ENCODE data around the gene CLMP. TPM values are rescaled to one million over a fixed set of nuclear protein-coding genes. Genes with fewer than 3 reads are reported as not detected.

The CLMP gene
- polyA plus RNA-seq, 3 donors: 0.33 TPM; not detected in 2

GRCh38 chr11:123169821-123170220 lies 25.2 kb downstream of the CLMP start:
- Mint-ChIP-seq H3K27me3 (ENCODE audit: low read depth in 3 of 3) (peaks cover 0 to 5% (median 4%) of the 10 kb centered on the region in 3 donors), H3K9me3 (no peaks in the 10 kb centered on the region), H3K4me1 (peaks cover 2% of the 10 kb centered on the region), H3K4me3 (no peak overlapping the region), H3K36me3 (no peaks in the 10 kb centered on the region), H3K27ac (no peak overlapping the region)
- Histone ChIP-seq H3K4me1 (ENCODE audit: control insufficient read depth in 1 of 2, insufficient read depth in 2 of 2, low read length in 2 of 2) (no peaks in the 10 kb centered on the region), H3K9ac (ENCODE audit: insufficient read depth, low read length, poor library complexity, severe bottlenecking) (no peak overlapping the region), H3K79me2 (ENCODE audit: insufficient read depth, low read length) (no peaks in the 10 kb centered on the region), H2AFZ (ENCODE audit: insufficient read depth, low read depth, low read length, poor library complexity, severe bottlenecking) (no peak overlapping the region), H3K27me3 (ENCODE audit: control insufficient read depth in 2 of 2, insufficient read depth in 2 of 2, low read length in 2 of 2) (no peaks in the 10 kb centered on the region), H4K20me1 (ENCODE audit: insufficient read depth, low read length) (no peaks in the 10 kb centered on the region), H3K36me3 (replicated peaks in 1 of 2; ENCODE audit: control insufficient read depth in 1 of 2, insufficient read depth in 2 of 2, low read length in 2 of 2) (no peaks in the 10 kb centered on the region), H3K4me2 (replicated peaks; ENCODE audit: extremely low read depth, low read length, poor library complexity, severe bottlenecking) (no peak overlapping the region), H3K4me3 (replicated peaks in 1 of 3; ENCODE audit: low read depth in 2 of 3, low read length in 3 of 3) (no peak overlapping the region), H3K27ac (ENCODE audit: low read depth in 1 of 2, low read length in 2 of 2) (no peak overlapping the region), H3K9me3 (replicated peaks in 1 of 2; ENCODE audit: control insufficient read depth in 1 of 2, insufficient read depth in 1 of 2, low read length in 2 of 2) (no peaks in the 10 kb centered on the region)
- 100% methylated on average over 2 of the region's 3 CpGs for WGBS (ENCODE audit: insufficient coverage)
- intact Hi-C loops (cut with micrococcal nuclease): no loop called here
- TF ChIP-seq, protein P1, sequence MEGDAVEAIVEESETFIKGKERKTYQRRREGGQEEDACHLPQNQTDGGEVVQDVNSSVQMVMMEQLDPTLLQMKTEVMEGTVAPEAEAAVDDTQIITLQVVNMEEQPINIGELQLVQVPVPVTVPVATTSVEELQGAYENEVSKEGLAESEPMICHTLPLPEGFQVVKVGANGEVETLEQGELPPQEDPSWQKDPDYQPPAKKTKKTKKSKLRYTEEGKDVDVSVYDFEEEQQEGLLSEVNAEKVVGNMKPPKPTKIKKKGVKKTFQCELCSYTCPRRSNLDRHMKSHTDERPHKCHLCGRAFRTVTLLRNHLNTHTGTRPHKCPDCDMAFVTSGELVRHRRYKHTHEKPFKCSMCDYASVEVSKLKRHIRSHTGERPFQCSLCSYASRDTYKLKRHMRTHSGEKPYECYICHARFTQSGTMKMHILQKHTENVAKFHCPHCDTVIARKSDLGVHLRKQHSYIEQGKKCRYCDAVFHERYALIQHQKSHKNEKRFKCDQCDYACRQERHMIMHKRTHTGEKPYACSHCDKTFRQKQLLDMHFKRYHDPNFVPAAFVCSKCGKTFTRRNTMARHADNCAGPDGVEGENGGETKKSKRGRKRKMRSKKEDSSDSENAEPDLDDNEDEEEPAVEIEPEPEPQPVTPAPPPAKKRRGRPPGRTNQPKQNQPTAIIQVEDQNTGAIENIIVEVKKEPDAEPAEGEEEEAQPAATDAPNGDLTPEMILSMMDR (IDR thresholded peaks at IDR 0.05): no peak
- no peak for DNase-seq

DNA sequence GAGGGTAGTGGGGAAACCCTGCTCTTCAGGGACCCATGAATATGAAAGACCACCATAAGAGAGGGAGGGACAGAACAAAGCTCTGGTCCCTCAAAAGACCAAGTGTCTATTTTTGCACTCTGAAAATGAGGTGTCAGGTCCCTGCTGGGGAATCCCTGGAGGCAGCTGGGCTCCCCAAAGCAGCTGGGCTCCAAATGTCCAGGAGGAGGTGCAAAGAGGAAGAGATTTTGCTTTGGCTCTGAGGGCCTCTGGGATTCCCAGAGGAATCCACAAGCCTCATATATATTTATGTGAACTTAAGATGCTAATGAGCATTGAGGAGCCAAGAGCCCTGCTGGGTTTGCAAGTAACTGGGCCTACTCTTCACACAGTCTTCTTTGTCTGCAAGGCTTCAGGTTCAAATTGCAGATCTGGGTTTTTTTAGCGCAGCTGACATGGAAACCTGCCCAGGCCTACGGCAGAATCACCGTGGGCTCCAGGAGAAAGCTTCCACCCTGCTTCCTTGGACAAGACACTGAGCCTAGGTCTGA lies 26.0 kb downstream of the CLMP start:
- intact Hi-C loops (cut with micrococcal nuclease): no loop called here
- Histone ChIP-seq H3K27ac (ENCODE audit: low read depth in 1 of 2, low read length in 2 of 2) (no peak overlapping the region), H3K4me1 (ENCODE audit: control insufficient read depth in 1 of 2, insufficient read depth in 2 of 2, low read length in 2 of 2) (no peaks in the 10 kb centered on the region), H3K27me3 (ENCODE audit: control insufficient read depth in 2 of 2, insufficient read depth in 2 of 2, low read length in 2 of 2) (no peaks in the 10 kb centered on the region), H3K9ac (ENCODE audit: insufficient read depth, low read length, poor library complexity, severe bottlenecking) (no peak overlapping the region), H3K36me3 (replicated peaks in 1 of 2; ENCODE audit: control insufficient read depth in 1 of 2, insufficient read depth in 2 of 2, low read length in 2 of 2) (no peaks in the 10 kb centered on the region), H4K20me1 (ENCODE audit: insufficient read depth, low read length) (no peaks in the 10 kb centered on the region), H3K4me3 (replicated peaks in 1 of 3; ENCODE audit: low read depth in 2 of 3, low read length in 3 of 3) (no peak overlapping the region), H3K4me2 (replicated peaks; ENCODE audit: extremely low read depth, low read length, poor library complexity, severe bottlenecking) (no peak overlapping the region), H3K9me3 (replicated peaks in 1 of 2; ENCODE audit: control insufficient read depth in 1 of 2, insufficient read depth in 1 of 2, low read length in 2 of 2) (no peaks in the 10 kb centered on the region), H2AFZ (ENCODE audit: insufficient read depth, low read depth, low read length, poor library complexity, severe bottlenecking) (no peak overlapping the region), H3K79me2 (ENCODE audit: insufficient read depth, low read length) (no peaks in the 10 kb centered on the region)
- Mint-ChIP-seq H3K4me3 (no peak overlapping the region), H3K36me3 (no peaks in the 10 kb centered on the region), H3K27me3 (ENCODE audit: low read depth in 3 of 3) (peaks cover 0 to 5% (median 4%) of the 10 kb centered on the region in 3 donors), H3K27ac (no peak overlapping the region), H3K4me1 (no peaks in the 10 kb centered on the region), H3K9me3 (no peaks in the 10 kb centered on the region)
- no peak for DNase-seq
- TF ChIP-seq, protein P1 (IDR thresholded peaks at IDR 0.05): no peak
- WGBS (ENCODE audit: insufficient coverage): 100% methylated on average over 1 of the region's 3 CpGs
